Nephron progenitor cell (in vitro differentiated cells): ENCODE data around the gene FCN2.
A peak's percentile ranks its signal among the peaks of the same experiment; 100 is the strongest.

Experiments
- DNase-seq: peaks from one replicate; pipeline ENCODE4 v3.0.0; 2021
- H3K27ac Mint-ChIP-seq: 2 replicates; pipeline ENCODE4 v1.8.0; 2021; ENCODE audit warnings: mild to moderate bottlenecking, moderate library complexity, mixed read lengths
- H3K27me3 Mint-ChIP-seq: 2 replicates; pipeline ENCODE4 v1.8.0; 2021; ENCODE audit warnings: mild to moderate bottlenecking, low read depth, mixed read lengths; ENCODE audit not compliant: poor library complexity
- H3K36me3 Mint-ChIP-seq: 2 replicates; pipeline ENCODE4 v1.8.0; 2021; ENCODE audit warnings: low read depth, mixed read lengths
- H3K4me1 Mint-ChIP-seq: 2 replicates; pipeline ENCODE4 v1.8.0; 2021; ENCODE audit warnings: mixed read lengths
- H3K4me3 Mint-ChIP-seq: 2 replicates; pipeline ENCODE4 v1.8.0; 2021; ENCODE audit warnings: mild to moderate bottlenecking, moderate library complexity, mixed read lengths
- H3K9me3 Mint-ChIP-seq: 2 replicates; pipeline ENCODE4 v1.8.0; 2021; ENCODE audit warnings: mild to moderate bottlenecking, moderate library complexity, mixed read lengths
- TF ChIP-seq, protein P1 (sequence below): fragments of 200-600 bp; sonication (generic); IDR thresholded peaks from 2 replicates; pipeline ENCODE4 v1.5.0; 2021; ENCODE audit warnings: antibody characterized with exemption

Gene FCN2

DNA sequence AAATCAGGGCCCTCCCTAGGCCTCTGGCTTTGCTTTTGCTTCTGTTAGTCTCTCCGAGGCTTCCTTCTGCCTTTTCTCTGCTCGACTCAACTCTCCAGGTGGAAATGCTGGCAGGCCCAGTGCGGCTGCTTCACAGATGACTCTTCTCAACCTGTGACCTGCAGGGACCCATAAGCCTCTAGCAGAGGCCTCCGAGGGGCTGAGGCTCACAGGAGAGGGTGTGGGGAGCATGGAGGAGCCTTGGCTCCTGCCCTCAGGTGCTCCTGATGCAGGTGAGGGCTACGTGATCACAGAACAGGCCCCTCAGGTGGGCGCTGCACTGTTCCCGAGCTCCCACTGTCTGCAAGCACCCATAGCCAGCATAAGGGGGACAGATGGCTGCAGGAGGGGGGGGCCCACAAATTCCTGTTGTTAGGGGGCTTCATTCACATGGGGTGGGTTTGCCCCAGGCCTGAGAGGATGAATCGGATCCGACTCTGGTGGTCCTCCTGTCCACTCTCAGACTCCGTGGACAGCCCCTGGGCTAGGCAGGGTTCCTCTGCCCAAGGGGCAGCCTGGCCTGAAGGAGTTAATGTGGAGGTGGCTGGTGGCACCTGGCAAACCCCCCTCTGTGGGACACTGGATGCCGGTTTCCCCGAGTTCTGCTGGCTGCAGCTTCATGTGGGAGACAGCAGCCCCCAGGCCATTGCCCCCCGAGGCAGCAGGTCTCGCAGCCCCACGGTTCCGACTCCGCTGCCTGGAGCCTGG is 10.9 kb upstream of the FCN2 start:
- Mint-ChIP-seq H3K9me3 (peaks cover 19% of the 10 kb centered on the region), H3K27ac (no peak overlapping the region), H3K4me1 (peaks cover 11% of the 10 kb centered on the region), H3K36me3 (no peaks in the 10 kb centered on the region), H3K27me3 (peaks cover 20% of the 10 kb centered on the region), H3K4me3 (no peak overlapping the region)
- TF ChIP-seq, protein P1, sequence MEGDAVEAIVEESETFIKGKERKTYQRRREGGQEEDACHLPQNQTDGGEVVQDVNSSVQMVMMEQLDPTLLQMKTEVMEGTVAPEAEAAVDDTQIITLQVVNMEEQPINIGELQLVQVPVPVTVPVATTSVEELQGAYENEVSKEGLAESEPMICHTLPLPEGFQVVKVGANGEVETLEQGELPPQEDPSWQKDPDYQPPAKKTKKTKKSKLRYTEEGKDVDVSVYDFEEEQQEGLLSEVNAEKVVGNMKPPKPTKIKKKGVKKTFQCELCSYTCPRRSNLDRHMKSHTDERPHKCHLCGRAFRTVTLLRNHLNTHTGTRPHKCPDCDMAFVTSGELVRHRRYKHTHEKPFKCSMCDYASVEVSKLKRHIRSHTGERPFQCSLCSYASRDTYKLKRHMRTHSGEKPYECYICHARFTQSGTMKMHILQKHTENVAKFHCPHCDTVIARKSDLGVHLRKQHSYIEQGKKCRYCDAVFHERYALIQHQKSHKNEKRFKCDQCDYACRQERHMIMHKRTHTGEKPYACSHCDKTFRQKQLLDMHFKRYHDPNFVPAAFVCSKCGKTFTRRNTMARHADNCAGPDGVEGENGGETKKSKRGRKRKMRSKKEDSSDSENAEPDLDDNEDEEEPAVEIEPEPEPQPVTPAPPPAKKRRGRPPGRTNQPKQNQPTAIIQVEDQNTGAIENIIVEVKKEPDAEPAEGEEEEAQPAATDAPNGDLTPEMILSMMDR, result no peak
- no peak for DNase-seq

DNA sequence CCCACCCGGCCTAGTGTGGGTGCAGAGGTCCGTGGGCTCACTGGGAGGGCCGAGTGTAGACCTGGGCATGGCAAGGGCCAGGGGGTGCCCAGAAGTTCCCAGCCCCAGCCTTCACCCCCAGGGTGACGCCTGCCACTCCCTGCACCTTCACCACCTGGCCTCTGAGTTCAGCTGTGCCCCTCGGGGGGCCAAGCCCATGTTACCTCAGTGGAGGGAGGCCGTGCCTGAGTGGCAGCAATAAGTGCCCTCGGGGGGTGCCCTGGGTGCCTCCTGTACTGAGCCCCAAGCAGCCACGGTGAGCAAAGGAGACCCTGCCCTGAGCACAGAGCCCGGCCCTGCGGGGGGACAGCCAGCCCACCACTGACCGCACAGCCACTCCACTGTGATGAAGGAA is 10.3 kb upstream of the FCN2 start:
- TF ChIP-seq, protein P1, result no peak
- Mint-ChIP-seq H3K27ac (no peak overlapping the region), H3K9me3 (peaks cover 19% of the 10 kb centered on the region), H3K36me3 (no peaks in the 10 kb centered on the region), H3K4me3 (no peak overlapping the region), H3K4me1 (peaks cover 11% of the 10 kb centered on the region), H3K27me3 (peaks cover 24% of the 10 kb centered on the region)
- no peak for DNase-seq

DNA sequence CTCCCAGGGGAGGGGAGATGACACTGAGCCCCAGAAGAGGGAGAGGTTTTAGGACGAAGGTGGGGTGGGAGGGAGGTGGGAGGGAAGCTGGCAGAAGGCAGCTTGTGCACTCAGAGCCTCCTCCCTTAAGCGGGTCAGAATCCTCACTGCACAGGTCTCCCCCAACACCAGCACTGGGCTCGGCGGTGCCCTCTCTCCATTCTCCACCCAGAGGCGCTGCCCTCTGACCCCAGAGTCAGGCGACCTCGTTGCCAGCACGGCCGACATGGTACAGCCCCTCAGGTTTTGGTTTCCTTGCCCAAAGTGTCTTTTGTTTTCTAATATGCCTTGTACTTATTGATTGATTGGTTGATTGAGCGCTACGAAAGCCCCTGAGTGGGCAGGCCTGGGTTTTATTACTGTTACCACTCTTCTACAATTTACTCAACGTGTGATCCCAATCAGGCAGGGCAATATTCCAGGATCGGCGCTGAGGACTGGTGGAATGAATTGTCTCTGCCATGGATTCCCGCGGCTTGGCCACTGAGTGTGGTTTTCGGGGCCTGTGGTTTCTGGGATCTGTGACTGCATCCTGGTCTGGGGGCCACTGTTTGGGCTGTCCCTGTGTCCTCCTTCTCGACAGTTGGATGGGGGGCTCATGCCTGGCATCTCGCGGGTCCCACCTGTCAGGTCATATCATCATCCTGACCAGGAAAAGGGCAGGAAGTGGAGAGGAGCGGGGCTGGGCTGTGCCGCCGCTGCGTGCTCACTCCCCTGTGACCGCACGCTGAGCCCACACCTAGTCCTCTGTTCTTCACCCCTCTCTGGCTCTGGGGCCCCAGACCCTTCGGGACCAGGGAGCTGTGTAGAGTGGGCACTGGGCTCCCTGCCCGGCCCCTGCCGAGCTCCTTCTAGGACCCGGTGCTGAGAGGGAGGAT is 9.6 kb upstream of the FCN2 start:
- H3K27me3 Mint-ChIP-seq, result peaks cover 21% of the 10 kb centered on the region
- no peak for DNase-seq
- peak overlapping the region; percentile 75 for H3K27ac Mint-ChIP-seq
- TF ChIP-seq, protein P1, result no peak
- peaks cover 16% of the 10 kb centered on the region for H3K9me3 Mint-ChIP-seq
- no peak overlapping the region for H3K4me3 Mint-ChIP-seq
- no peaks in the 10 kb centered on the region for H3K36me3 Mint-ChIP-seq
- H3K4me1 Mint-ChIP-seq, result peaks cover 11% of the 10 kb centered on the region

DNA sequence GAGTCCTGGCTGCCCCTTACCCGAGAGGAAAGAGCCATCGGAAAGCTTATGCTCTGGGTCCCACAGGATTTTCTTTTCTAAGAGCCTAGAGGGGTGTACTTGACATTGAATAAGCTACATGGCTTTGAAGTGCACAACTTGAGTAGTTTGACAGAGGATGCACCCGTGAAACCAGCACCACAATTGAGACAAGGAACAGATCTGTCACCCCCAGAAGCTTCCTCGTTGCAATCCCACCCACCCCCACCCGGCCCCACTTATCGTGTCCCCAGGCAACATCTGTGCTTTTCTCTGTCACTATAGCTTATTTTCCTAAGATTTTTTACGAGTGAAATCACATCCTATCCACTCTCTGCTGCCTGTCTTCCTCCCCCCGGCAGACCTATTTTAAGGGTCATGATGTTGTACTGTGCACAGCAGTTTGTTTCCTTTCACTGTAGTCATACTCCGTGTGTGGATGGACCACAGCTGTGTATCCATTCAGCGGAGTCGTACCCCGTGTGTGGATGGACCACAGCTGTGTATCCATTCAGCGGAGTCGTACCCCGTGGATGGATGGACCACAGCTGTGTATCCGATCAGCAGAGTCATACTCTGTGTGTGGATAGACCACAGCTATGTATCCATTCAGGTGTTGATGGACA is 8.8 kb upstream of the FCN2 start:
- Mint-ChIP-seq H3K4me3 (no peak overlapping the region), H3K27ac (no peak overlapping the region), H3K4me1 (peaks cover 11% of the 10 kb centered on the region), H3K27me3 (peaks cover 21% of the 10 kb centered on the region), H3K36me3 (no peaks in the 10 kb centered on the region), H3K9me3 (peaks cover 16% of the 10 kb centered on the region)
- TF ChIP-seq, protein P1, result no peak
- DNase-seq, result no peak

DNA sequence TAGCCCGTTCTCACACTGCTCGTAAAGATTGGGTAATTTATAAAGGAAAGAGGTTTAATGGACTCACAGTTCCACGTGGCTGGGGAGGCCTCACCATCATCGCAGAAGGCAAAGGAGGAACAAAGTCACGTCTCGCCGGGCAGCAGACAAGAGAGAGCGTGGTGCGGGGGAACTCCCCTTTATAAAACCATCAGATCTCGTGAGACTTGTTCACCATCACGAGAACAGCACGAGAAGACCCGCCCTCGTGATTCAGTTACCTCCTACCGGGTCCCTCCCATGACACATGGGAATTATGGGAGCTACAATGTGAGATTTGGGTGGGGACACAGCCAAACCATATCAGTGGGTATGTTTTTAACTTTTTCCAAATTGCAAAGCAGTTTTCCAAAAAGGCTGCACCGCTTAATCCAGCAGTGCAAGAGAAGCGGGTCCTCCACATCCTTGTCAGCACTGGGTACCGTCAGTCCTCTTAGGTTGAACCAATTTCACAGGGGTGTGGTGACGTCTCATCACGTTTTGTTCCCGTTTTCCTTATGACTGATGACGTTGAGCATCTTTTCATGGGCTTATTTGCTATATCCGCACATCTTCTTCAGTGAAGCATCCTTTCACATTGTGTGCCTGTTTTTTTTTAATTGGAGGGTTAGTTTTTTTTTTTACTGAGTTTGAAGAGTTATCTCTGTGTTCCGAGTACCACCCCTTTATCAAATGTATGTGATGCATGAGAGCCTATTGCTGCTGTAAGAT is 8.0 kb upstream of the FCN2 start:
- Mint-ChIP-seq H3K9me3 (peaks cover 16% of the 10 kb centered on the region), H3K4me1 (peaks cover 11% of the 10 kb centered on the region), H3K4me3 (no peak overlapping the region), H3K27ac (no peak overlapping the region), H3K27me3 (peaks cover 25% of the 10 kb centered on the region), H3K36me3 (no peaks in the 10 kb centered on the region)
- no peak for DNase-seq
- TF ChIP-seq, protein P1, result no peak
